ENCODE data around the gene CDK14. TPM values are rescaled to one million over a fixed set of nuclear protein-coding genes. Genes with fewer than 3 reads are reported as not detected.

CDK14 gene
- total RNA-seq, 1 experiment from 2014 or later, result 23.6 TPM

DNA sequence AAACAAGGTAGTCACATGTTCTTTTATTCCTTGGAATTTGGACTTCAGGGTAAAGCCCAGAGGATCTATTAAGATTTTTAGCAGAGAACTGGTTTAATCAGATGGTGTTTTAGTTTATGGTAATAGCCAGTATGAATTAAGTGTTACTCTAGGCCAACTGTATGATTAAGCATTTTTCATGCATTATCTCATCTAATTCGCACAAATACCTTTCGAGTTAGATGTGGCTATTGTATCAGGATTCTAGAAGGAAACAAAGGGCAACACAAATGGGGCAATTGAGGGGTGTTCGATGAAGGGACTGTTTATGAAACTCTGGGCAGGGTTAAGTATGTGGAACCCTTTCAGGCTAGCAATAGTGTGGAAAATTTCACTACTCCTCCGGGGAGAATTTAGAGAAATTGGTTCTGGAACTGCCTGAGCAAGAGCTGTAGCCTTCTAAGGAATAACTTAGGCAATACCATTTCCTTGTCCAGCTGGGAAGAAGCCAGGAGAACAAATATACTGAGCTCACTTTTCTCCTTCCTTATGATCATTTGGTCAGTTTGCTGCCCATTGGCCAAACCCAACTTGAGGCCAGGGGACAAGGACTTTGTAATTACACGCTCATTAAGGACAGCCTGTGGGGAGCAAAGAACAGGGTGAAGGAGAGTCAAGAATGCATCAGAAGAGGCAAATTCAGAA lies 349.1 kb downstream of the CDK14 start:
- peak; percentile 28 for DNase-seq (ENCODE audit: low read depth)

DNA sequence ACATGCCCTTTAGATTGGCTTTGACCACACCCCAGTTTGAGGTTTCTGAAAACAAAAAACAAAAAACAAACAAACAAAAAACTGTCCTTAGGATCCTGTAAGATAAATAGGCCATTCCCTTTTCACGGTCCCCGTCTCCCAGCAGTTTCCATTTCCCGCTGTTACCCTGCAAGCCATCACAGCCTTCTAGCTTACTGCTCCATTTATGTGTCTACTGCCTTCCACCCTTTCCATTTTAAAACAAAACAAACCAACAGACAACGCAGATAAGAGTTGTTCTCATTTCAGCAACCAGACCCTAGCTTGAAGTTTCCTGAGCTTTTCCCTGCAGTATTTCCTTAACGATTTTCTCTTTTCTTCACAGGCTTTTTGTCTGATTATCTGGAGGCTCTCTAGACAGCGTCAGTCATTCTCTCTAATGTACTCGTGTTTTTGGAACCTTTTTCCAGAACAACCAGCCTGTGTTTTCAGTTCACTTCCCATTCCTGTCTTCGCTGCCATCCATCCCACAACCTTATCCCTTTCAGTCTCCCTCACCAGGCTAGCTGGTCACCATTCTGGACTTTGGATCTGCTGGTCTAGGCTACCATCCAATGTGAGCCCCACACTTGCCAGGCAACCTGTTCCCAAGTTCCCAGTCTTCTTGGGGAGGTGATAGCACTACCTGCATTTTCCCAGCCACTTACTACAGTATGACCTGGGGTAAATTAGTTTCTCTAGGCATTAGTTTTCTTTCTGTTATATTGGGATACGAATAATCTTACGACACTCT lies 350.8 kb downstream of the CDK14 start:
- DNase-seq (ENCODE audit: low read depth), result no peak

DNA sequence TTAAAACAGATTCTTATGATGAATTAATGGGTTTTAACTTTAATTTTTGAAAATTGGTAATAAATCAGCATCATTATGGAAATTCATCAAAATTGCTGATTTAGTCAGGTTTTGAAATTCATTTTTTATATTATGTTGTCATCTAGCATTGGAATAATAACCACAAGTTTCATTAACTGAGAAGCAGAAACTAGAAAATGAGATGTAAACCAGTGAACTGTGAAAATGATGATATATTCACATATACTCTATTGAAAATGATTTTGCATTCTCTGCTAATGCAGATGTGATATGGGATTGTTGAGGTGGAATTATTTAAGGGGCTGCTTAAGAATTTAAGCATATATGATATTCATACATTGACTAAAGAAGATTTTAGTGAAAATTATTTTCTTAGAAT lies 352.0 kb downstream of the CDK14 start:
- DNase-seq (ENCODE audit: low read depth), result no peak

DNA sequence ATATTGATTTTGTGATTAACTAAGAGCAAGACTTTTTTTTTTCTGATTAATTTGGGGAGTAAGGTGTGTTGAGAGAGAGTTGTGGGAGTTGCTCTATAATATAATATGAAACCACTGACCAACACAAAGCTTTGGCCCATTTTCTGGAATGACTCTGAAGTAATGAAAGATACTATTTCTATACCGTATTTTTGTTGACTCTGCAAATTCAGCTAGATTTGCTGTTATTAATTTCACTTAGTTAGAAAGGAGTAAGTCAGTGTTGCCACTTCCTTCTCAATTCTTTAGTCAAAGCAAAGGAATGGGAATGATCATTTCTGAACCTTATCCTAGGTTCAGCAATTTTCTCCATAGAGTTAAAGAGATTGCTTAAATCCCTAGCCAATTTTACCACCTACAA lies 355.1 kb downstream of the CDK14 start:
- DNase-seq (ENCODE audit: low read depth), result no peak

DNA sequence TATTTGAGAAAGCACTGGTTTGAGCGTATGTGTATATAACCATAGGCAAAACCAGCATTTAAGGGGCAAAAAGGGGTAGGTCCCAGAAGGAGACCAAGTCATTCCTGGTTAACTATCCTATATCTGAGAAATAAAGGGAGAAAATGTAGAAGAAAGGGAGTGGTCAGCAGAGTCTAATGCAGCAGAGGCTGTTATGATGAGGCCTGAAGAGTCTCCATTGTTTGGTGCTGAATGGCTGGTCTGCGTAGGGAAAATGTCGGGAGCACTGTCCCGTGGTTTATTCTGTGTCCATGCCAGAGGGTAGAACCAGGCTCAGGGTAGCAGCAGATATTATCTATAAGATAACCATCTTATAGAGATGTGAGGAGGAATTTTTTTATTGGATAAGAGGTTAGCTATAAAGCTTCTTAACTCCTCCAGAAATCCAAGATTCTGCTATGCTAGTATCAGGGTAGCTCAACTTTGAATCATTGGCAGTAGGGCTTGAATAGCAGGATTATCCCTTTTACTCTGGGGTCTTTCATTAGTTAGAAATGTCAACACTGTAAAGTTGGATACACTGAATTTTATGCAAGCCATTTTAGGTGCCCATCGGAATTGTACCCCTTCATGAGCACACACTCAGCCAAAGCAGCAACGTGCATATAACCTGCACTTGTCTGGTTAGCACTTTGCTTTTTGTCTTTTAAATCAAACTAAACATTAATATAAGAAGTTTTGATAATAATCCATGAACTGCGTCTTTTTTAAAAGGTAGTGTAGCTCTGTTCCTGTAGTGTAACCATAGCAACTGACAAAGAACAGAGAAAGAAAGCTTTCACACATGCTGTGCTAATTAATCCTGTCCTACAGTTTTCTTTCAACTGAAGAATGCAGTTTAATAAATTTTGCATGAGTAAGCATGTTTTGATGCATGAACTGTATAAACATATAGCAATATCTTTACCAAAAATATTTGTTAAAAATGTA lies 356.1 kb downstream of the CDK14 start:
- peak; percentile 22 for DNase-seq (ENCODE audit: low read depth)

DNA sequence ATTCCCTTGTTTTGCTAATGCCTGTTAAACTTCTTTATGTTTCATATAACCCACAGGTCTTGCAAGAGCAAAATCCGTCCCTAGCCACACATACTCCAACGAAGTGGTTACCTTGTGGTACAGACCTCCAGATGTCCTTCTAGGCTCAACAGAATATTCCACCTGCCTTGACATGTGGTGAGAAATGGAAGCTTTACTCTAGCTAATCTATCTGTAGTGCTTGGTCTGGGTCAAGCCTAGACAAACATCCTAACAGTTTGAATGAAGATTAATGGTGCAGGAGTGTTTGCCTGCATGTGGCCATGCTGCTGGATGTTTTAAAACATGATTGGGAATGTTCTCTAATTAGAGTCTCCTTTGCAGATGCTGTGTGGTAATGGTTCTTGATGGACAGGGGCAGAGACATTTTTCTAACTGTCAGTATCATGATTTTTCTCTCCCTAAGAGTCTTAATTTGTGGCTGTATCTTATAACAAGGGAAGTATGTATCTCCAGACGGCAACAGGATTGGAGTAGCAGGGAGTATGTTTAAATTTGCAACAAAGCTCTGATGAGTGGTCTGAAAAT lies 359.6 kb downstream of the CDK14 start:
- DNase-seq (ENCODE audit: low read depth), result no peak

DNA sequence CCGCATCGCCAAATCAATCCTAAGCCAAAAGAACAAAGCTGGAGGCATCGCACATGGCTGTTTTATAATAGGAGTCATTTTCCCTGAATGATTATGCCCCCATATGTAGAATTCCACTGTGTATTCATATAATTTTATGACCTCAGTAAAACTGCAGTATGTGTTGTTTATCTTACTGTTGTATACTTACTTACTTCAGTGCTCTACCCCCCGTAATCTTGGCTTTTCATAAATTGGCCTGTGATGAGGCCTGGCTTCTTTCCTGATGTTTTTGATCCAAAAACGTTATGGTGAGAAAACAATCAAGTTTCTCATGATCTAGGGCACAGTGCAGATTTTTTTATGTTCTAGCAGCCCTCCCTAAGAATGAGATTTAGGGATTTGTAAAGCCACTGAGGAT lies 361.8 kb downstream of the CDK14 start:
- DNase-seq (ENCODE audit: low read depth), result no peak

DNA sequence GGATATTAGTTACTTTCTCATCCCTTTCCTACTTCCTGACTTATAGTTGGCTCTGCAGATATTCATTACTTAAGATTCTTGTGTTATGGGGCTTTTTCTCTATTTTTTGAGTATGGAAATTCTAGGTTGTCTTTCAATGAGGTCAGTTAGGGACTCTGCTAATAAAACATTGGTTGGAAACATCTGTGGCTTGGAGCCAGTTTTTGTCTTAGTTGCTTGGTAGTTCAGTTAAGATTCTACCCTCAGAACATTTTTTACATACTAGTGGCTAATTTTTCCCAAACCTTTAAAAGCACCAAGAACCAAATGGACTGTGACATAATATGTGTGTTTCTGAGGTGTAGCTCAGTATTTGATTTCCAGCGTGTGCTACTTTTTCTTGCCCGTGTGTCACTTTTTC lies 362.5 kb downstream of the CDK14 start:
- DNase-seq (ENCODE audit: low read depth), result peak; percentile 81

DNA sequence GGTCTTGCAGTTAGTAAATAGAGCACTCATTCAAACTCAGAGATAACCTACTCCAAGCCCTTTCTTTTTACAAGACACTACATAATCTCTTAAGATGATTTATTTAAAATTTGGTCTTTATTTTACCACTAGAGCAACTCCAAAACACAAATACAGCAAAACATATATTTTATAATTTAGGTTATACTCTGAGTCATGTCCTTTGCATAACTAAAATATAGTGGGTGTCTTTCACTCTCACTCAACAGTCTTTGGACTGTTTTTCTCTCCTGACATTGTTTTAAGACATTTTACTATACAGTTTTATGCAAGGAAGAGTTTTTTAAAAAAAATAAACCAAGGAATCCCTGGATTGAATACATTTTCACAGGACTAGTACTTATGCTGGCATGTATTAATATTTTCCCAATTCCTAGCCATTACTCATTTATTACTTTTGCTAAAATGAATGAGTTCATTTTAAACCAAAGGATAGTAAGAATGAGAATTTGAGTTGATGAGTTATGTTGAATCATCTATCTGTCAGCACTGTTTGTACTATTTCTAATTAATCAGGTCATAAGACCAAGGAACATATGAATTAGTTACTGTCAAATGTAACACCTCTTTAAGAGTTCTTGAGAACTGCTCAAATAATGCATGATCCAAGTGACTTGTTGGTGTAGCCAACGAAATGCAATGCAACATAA lies 365.1 kb downstream of the CDK14 start:
- peak; percentile 46 for DNase-seq (ENCODE audit: low read depth)

DNA sequence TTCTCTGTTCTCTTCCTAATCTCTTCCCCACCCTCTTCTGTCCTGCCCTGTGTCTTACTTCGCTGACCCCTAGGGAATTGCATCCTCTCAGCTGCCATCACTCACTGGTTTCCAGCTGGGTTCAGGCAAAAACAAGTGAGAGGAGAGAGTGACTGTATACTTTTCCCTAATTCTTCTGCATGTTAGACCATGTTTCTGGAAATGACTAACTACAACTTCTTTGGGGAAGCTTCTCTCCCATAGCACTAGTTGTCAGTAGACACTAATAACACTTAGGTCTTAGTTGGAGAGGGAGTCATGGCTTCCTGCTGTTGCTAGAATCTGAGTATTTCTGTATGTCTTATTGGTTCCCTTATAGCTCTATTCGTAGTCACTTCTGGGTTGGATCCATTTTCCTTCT lies 369.1 kb downstream of the CDK14 start:
- peak; percentile 23 for DNase-seq (ENCODE audit: low read depth)

DNA sequence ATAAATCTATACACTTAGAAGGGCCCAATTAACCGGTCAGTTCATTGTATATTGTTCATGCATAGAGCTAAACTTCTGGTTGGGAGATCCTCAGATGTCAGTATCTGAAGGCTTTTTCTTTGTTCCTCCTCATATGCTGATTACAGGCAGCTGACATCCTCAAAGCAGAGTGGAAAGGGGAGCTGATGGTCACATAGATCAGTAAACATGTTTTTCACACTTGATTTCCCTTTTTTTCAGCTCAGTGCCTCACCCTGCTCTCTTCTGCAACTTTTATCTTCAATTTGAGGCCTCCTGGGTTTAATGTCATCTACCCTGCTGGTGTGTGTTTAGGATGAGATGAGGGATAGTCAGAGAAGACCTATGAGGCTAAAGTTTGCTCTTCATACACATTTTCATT lies 370.2 kb downstream of the CDK14 start:
- no peak for DNase-seq (ENCODE audit: low read depth)

DNA sequence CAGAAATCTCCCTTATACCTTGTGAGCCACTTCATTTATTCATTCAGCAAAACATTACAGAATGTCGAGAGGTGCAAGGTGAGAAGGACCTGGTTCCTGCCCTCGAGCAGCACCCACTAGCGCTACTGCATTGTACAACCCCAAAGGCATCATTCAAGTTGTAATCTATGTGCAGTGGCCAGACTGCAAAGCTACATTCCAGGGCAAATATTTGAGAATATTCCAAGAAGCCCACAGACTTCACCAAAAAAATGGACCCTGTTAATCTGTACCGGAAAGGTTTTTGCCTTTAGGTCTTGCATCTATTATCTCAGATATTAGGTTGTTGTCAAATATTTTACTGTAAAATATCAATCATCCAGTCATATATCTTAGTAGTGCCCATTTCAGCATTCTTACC lies 372.8 kb downstream of the CDK14 start:
- no peak for DNase-seq (ENCODE audit: low read depth)

DNA sequence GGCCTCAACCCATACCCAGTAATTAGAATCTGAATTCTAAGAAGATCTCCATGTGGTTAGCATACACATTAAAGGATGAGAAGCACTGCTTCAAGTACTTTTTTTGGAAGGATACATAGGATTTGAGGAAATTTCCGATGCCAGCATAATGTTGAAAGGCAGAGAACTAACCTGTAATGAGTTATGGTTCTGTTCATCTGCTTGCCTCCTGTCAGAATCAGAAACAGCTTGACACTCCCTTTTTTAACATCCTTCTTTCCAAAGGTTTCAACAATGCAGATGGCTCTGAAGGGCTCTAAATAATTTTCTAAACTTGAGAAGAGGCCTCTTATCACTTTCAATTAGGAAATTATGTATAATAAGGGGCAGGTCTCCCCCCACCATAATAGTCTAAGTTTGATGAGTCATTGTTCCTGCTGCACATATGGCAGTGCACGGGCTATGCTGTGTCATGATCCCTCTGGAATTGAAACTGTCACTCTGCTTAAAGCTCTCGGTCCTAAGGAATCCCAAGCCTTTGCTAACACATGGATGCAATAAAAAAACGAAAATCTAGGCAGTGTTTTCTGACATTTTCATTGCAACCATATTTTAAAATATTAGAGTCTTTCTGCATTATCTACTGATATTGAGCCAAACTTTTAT lies 376.9 kb downstream of the CDK14 start:
- DNase-seq (ENCODE audit: low read depth), result no peak

DNA sequence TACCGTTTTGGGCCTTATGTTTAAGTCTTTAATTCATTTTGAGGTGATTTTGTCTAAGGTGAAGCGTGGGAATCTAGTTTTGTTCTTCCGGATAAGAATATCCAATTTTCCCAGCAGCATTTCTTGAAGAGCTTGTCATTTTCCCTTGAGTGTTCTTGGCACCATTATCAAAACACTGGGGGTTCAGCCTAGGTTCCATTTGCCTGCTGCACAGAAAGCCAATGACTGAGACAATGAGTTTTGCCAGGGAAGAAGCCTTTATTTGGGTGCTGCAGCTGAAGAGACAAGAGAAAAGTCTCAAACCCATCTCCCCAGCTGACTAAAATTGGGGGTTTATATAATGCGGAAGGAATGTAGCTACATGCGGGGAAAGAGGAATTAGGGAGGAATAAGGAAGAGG lies 380.9 kb downstream of the CDK14 start:
- no peak for DNase-seq (ENCODE audit: low read depth)

DNA sequence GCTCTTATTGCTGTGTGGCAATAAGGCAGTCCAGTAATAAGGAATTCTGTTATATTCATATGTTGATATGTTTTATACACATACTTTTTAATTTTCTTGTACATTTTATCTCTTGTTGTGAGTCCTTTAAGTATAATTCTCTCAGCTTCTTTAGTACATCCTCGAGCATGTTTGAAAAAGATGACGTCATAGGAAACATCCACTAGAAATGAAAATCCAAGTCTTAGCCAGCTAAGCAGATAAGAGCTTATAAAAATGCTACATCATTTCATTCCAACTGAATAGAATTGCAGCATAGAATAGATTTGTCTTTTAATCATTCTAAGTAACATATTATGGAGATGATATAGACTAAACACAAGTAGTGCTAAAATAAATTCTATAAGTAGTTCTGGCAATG lies 384.4 kb downstream of the CDK14 start:
- DNase-seq (ENCODE audit: low read depth), result no peak

DNA sequence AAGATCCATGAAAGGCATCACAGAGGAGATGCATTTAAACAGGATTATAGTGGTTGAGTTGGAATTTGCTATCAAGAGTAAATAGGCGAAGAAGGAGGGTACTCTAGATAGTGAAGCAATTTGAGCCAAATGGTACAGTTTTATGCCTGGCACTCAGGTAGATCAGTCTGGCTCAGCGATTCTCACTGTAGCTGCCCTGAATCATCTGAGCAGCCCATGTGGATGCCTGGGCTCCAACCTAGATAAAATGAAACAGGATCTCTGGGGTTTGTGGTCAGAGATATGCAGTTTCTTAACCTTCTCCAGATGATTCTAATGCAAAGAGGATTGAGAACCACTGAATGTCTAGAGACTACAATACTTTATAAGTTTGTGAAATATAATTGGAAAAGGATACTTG lies 386.1 kb downstream of the CDK14 start:
- no peak for DNase-seq (ENCODE audit: low read depth)

DNA sequence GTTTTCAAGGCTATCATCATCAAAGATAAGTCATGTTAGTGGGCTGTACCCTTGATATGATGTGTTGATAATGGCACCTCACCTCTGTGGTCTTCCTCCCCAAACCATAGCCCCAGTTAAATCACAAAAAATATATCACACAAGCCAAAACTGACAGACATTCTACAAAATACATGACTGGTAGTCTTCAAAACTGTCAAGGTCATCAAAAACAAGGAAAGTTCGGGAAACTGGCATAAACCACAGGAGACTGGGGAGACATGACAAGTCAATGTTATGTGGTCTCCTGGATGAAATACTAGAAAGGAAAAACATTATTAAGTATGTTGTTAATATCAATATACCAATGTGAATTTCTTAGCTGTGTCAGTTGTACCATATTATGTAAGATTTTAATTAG lies 388.6 kb downstream of the CDK14 start:
- no peak for DNase-seq (ENCODE audit: low read depth)

DNA sequence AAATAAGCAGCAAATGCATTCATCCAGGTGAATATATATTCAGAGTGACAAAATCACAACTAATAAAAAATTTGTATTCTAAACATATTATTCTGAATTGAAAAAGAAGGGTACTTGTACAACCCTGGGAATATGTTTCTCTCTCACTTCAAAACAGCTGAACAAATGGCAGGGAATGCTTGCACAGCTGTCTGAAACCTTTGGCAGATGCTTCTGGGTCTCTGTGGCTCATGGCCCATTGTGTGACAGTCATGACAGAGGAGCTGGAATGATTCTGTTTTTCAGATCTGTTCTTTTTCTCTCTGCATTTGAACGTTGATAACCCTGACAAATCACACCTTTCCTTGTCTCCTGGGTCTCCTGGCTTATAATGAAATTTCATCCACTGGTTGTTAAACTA lies 392.4 kb downstream of the CDK14 start:
- peak; percentile 94 for DNase-seq (ENCODE audit: low read depth)

DNA sequence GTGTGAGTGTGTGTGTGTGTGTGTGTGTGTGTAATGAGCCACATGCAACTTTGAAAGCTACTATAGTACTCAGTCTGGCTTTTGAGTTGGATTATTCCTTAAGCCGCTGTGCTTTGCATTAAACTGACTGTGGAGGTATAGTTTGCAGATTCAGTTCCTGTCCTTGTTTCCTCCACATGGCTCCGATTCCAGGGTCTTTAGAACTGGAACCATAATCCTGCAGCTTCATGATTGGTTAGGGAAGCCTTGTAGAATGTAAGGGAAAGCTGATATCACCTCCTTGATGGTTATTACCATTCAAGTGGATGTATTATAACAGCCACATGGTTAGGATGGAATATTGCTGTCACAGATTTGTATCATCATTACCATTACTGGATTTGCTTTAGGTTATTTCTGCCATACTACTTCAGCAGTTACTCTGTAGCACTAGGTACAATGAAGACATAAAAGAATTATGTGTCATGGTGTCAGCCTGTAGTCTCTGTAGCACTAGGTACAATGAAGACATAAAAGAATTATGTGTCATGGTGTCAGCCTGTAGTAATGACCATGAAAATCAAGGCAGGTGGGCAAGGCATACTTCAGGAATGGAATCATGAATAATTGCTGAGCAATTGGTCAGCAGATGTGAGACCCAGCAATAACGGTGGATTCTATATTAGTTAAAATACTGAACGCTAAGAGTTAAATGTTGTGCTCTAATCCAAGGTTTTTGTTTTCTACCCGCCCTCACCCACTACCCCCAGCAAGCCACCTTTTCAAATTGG lies 393.1 kb downstream of the CDK14 start:
- DNase-seq (ENCODE audit: low read depth), result peak; percentile 37

DNA sequence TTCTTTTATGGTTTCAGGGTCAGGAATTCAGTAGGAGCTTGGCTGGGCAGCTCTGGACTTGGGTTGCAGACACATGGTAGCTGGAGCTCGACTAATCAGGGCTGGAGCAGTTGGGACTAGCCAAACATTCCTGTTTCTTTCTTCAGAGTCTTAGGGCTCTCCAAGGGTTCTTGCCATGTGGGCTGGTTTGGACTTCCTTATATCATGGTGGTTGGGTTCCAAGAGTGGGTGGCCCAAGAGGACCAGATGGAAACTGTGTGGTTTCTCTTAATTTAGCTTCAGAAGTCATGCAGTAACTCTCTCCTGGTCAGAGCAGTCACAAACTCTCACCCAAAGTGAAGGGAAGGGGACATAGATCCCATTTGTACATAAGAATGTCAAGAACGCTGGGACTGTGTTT lies 398.0 kb downstream of the CDK14 start:
- no peak for DNase-seq (ENCODE audit: low read depth)

All from LHCN-M2 (cell line).